ENCODE results near the gene ACHE.

Gene ACHE

GRCh38 chr7:100854146-100854895 lies 41.4 kb downstream of the ACHE start:
- H3K27me3 ChIP-seq (ENCODE audit: insufficient read depth, low read length, poor library complexity) = no peaks in the 10 kb centered on the region
- TF ChIP-seq CTCF (IDR thresholded peaks at IDR 0.05; ENCODE audit: borderline replicate concordance, extremely low read depth, low read length, poor library complexity, severe bottlenecking) = no peak
- no peak for TF ChIP-seq EZH2 (IDR thresholded peaks at IDR 0.05; ENCODE audit: borderline replicate concordance, low read depth, low read length, severe bottlenecking)
- H3K9me3 ChIP-seq (ENCODE audit: insufficient read depth, low read length, severe bottlenecking) = no peaks in the 10 kb centered on the region
- DNase-seq (no peak), ATAC-seq (ENCODE audit: insufficient read depth, low read depth) (no peak)
- H2AFZ ChIP-seq (ENCODE audit: low read depth, low read length) = no peak overlapping the region
- H3K4me3 ChIP-seq (ENCODE audit: low read depth in 1 of 2, low read length in 2 of 2) = no peak overlapping the region
- H3K79me2 ChIP-seq (ENCODE audit: insufficient read depth, low read length) = peaks cover 18% of the 10 kb centered on the region
- 0 out of 2 replicates have a peak overlapping the region, but pooled peaks have one; percentile 12 for H3K4me2 ChIP-seq (ENCODE audit: insufficient read depth, low read length)
- H3K36me3 ChIP-seq (ENCODE audit: insufficient read depth, low read length) = 0 out of 2 replicates have a peak, but pooled peaks cover 4% of the 10 kb centered on the region
- no peak overlapping the region for H3K9ac ChIP-seq (ENCODE audit: low read depth, low read length)
- H4K20me1 ChIP-seq (ENCODE audit: insufficient read depth, low read length) = no peaks in the 10 kb centered on the region
- H3K4me1 ChIP-seq (ENCODE audit: insufficient read depth, low read length) = peaks cover 32% of the 10 kb centered on the region
- H3K27ac ChIP-seq (ENCODE audit: low read length) = no peak overlapping the region

- Histone ChIP-seq H2AFZ (ENCODE audit: low read depth, low read length) (peak within 1 kb of the TSS; percentile 94), H3K36me3 (ENCODE audit: insufficient read depth, low read length) (0 out of 2 replicates have a peak, but pooled peaks cover 3% of the 10 kb centered on the region), H3K79me2 (ENCODE audit: insufficient read depth, low read length) (peaks cover 18% of the 10 kb centered on the region), H4K20me1 (ENCODE audit: insufficient read depth, low read length) (no peaks in the 10 kb centered on the region), H3K27ac (ENCODE audit: low read length) (peak within 1 kb of the TSS; percentile 72), H3K4me2 (ENCODE audit: insufficient read depth, low read length) (peak within 1 kb of the TSS; percentile 92), H3K9me3 (ENCODE audit: insufficient read depth, low read length, severe bottlenecking) (no peaks in the 10 kb centered on the region), H3K27me3 (ENCODE audit: insufficient read depth, low read length, poor library complexity) (no peaks in the 10 kb centered on the region), H3K9ac (ENCODE audit: low read depth, low read length) (peak within 1 kb of the TSS; percentile 68), H3K4me1 (ENCODE audit: insufficient read depth, low read length) (peaks cover 32% of the 10 kb centered on the region), H3K4me3 (ENCODE audit: low read depth in 1 of 2, low read length in 2 of 2) (peak within 1 kb of the TSS; percentile 48 to 81; a peak in 3 of 4 replicates)
- DNase-seq = peak; percentile 94
- TF ChIP-seq CTCF (IDR thresholded peaks at IDR 0.05; ENCODE audit: borderline replicate concordance, extremely low read depth, low read length, poor library complexity, severe bottlenecking) (peak; percentile 98), EZH2 (IDR thresholded peaks at IDR 0.05; ENCODE audit: borderline replicate concordance, low read depth, low read length, severe bottlenecking) (no peak)
- peak; percentile 97 for ATAC-seq (ENCODE audit: insufficient read depth, low read depth)
Observed at GRCh38 chr7:100852048-100852872, 43.4 kb downstream of the ACHE start, which contains the start of gene SLC12A9. SLC12A9 (plus strand) TSS chr7:100852713; CDS start chr7:100854198, 1,485 bp downstream.

GRCh38 chr7:100847360-100847759 lies 48.3 kb downstream of the ACHE start:
- Histone ChIP-seq H3K27me3 (ENCODE audit: insufficient read depth, low read length, poor library complexity) (no peaks in the 10 kb centered on the region), H3K9me3 (ENCODE audit: insufficient read depth, low read length, severe bottlenecking) (no peaks in the 10 kb centered on the region), H4K20me1 (ENCODE audit: insufficient read depth, low read length) (no peaks in the 10 kb centered on the region), H2AFZ (ENCODE audit: low read depth, low read length) (no peak overlapping the region), H3K4me3 (ENCODE audit: low read depth in 1 of 2, low read length in 2 of 2) (no peak overlapping the region), H3K9ac (ENCODE audit: low read depth, low read length) (no peak overlapping the region), H3K4me2 (ENCODE audit: insufficient read depth, low read length) (no peak overlapping the region), H3K27ac (ENCODE audit: low read length) (no peak overlapping the region), H3K36me3 (ENCODE audit: insufficient read depth, low read length) (no peaks in the 10 kb centered on the region), H3K79me2 (ENCODE audit: insufficient read depth, low read length) (no peaks in the 10 kb centered on the region), H3K4me1 (ENCODE audit: insufficient read depth, low read length) (peaks cover 14% of the 10 kb centered on the region)
- ATAC-seq (ENCODE audit: insufficient read depth, low read depth) (no peak), DNase-seq (no peak)
- no peak for TF ChIP-seq CTCF (IDR thresholded peaks at IDR 0.05; ENCODE audit: borderline replicate concordance, extremely low read depth, low read length, poor library complexity, severe bottlenecking)
- TF ChIP-seq EZH2 (IDR thresholded peaks at IDR 0.05; ENCODE audit: borderline replicate concordance, low read depth, low read length, severe bottlenecking) = no peak

Measured in DND-41 (cell line).